Amygdala (tissue), 56 donors: ENCODE results near the gene MDM4.

Experiments
- DNase-seq, 56 donors: peaks; one replicate each; lab custom pipeline; 2025; lab: John Stamatoyannopoulos, UW

The MDM4 gene

DNA sequence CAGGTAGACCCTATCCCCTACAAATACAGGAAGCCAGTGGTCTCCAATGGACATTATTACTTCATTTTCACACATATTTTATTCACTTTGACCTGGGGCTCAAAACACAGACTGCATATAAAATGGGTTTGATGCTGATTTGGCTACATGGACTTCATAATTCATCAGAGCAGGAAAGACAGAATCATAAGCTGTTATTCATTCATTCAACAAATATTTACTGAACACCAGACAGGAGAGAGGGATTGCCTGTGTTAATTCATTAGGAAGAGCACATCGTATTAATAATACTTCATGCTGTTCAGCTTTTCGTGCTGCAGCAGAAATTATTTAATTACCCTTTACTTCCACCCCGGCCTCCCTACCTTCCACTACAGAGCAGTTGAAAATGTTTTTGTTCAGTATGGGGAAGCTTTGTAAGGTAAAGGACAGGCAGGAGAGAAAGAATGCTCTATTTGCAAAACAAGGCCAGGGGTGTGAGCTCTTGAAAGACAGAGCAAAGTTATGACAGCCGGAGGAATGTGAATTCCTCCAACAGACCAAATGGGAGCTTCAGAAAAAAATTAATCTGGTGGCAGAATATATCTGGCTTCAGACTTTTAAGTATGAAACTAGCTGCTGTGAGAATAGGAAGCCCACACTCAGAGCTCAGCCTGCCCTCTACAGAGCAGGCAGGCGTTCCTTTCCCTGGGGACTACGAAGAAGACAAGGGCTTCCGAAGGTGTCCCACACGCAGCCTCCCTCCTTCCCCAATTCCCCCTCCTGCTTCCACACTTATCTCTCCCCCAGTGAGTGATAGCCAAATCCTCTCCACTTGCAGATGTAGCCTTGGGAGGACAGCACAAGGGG is 58.0 kb downstream of the MDM4 start:
- no peak for DNase-seq

DNA sequence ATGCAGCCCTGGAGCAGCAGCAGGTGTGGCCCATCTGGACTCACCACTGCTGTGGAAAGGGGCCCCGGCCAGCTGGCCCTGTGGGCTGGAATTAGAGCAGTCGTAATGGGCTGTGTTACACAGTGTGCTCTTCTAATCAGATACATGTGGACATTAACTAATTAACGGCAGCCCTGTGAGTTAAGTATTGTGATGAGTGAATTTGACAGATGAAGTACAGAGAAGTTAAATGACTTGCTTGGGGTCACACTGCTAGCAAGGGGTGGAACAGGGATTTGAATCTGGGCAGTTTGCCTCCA is 58.6 kb downstream of the MDM4 start:
- peak in 1 of 56 donors; percentile 2 for DNase-seq

DNA sequence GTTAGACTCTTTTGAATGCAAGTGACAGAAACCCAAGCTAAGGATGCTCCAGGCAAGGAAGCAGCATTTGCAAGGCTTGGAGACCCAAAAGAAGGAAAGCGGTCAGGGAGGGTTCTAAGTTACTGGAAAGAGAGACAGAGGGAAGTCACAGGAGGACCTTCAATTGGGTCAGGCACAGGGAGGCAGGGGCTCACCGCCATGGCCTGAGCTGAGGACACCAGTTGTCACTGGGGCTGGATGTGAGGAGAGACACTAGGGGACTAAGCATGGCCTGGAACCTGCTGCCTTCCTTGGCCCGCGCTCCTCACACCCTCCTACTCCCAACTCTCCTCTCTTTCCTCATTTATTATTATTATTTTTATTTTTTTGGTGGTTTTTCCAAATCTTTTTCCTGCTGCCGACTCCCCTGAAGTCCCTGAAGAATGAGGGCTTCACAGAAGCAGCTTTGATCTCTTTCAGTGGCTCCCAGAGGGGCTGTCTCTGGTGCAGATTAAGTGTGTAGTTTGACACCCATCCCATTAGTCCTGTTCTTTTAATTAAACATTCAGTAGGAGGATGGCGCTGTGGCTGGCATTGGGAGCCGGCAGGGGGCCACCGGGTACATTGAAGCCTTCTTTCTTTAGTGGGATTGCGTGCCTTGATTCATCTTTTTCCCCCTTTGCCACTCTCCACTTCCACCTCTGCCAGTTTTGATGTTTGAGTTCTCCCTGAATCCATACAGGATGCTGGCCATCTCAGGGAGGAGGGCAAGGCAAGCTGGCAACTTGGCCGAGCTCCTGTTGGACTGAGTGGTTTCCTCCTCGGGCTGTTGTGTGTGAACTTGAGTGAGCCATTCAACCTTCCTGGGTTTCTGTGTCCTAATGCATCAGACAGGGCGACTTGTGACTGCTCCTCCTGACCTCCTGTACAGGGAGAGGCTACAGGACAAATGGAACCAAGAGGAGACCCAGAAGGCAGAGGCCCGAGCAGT is 59.3 kb downstream of the MDM4 start:
- no peak for DNase-seq

DNA sequence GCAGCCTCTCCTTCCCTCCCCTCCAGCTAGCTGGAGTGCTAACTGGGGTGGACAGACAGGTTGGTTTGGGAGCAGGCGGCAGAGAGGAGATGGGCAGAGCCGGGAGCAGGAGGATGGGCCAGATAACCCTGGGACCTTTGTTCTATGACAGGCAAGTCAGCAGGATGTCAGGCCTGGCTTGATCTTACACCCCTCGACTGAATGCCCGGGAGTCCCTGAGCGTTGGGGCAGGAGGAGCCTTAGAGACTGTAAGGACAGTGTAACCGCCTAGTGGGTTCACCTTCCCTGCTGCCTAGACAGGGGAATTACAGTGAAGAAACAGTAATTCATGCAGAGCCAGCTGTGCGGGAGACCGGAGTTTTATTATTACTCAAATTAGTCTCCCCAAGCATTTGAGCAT is 60.2 kb downstream of the MDM4 start:
- no peak for DNase-seq

DNA sequence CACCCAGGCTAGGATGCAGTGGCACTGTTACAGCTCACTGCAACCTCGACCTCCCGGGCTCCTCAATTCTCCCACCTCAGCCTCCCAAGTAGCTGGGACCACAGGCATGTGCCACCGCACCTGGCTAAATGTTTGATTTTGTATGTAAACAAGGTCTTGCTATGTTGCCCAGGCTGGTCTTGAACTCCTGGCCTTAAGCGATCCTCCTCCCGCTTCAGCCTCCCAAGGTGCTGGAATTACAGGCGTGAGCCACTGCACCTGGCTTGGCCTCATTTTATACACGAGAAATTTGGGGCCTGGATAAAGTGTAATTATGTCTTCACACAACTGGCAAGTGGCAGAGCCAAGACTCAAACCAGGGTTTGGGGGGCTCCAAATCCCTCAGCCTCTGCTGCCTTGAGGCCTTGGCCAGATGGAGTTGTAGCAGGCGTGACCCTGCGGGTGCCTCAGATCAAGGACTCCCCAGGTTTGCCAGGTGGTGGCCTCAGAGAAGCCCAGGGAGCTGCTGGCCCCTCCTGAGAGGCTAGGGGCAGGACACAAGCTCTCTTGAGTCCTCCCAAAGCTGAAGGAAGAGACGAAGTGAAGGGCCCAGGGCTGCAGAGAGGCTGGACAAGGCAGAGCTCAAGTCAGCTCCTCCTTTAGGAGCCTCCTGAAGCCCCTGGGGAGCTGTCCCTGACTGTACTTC is 61.7 kb downstream of the MDM4 start:
- DNase-seq = no peak

DNA sequence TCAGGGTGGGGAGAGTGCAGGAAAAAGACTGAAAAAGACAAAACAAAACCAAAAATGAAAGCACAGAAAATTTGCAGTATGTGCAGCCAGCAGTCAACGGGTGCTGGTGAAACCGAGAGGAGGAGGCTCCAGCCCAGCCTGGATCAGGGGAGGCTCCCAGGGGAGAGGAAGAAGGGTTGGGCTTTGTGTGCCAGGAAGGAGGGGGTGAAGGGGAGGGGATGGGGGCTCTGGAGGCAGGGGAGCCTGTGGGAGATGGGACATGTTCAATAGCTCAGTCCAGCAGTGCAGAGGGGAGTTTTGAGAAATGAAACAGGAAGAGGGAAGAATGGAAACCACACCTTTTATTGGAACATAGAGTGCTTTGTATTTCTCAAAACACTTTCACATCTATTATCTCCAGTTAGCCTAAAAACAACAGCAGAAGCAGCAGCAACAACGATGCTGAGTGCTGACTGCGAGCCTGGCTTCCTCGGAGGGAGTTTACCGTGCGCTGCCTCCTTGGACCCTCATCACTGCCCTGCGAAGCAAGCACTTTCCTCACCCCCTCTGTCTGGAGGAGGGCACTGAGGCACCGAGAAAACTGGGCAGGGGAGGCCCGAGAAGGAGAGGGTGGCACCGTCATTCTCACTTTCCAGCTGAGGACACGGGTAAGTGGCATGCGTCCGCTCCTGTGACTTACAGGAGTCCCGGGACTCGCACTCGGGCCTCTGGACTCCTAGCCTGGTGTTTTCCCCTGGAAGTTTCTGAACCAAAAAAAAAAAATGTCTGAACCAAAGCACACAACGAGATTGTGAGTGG is 62.9 kb downstream of the MDM4 start:
- DNase-seq = no peak

DNA sequence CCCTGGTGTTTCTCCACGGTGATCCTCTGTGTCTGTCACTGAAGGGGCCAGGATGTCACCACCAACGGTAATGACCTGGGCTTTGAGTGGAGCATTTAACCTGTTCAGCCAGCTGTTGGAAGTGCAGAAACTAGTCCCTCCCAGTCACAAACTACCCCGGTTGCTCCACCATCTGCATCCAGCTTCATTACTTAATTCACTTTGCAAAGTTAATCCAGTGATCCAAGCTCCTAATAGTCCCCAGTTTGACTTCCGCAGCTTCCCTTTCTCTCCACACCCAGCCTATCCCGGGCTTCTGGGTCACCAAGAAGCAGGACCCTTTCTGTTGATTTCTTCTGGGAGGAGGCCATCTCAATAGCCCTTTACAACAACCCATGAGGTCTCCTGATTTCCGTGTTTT is 63.5 kb downstream of the MDM4 start:
- DNase-seq = no peak

DNA sequence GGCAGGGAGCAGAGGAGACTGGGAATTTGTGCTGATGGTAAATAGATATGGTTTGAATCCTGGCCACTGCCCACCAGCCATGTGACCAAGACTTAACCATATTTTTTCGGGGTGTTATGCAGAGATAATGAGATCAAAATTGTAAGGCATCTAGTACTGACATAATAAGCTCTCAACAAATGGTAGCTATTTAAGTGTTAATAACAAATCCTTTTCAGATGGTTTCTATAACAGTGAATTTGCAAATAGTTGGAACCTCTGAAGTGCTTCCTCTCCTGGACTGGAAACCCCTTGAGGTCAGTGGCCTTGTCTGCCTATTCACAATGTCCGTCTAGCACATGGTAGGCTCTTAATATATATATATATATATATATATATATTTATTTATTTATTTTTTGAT is 64.7 kb downstream of the MDM4 start:
- no peak for DNase-seq

DNA sequence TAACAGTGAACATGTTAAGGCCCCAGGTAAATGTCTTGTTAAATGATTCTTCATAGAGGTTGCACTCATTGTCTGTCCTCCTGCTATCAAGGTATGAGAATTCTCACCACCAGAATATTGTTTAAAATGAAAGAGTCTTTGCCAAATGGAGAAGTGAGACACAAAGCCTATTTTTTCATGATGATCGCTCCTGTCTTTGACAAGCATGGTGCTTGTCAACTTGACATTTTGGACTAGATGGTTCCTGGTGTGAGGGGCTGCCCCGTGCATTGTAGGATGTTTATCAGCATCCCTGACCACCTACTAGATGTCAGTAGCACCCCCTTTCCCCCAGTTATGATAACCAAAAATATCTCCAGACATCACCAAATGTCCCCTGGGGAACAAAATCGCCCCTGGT is 65.6 kb downstream of the MDM4 start:
- DNase-seq = no peak

DNA sequence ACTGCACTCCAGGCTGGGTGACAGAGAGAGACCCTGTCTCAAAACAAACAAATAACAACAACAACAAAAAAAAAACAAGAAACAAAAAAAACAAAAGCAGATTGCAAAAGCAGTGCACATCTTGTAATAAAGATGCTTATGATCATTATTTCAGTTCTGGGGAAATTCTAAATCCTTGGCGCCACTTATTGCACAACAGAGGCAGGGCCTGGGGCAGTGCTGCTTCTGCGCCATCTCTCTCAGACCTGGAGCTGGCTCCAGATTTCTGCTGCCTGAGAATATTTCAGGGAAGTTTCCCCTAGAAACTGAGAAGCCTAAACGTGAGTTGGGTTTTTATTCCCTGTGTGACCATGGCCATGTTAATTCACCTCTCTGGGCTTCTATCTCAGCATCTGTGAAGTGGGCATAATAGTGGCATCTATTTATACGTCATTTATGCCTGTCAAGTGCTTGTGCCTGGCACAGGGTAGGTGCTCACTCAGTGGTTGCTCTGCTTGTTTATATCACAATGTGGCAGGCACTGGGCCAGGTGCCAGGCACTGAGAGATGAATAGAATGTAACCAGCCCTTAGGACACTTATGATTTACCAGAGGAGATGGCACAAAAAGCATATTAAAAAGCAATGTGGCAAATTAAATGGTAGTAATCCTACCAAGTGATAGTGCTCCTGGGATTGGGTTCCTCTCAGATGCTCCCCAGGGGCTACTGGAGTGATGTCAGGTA is 67.9 kb downstream of the MDM4 start:
- peak in 22 of 56 donors; percentile 3 to 87 (median 15) for DNase-seq

DNA sequence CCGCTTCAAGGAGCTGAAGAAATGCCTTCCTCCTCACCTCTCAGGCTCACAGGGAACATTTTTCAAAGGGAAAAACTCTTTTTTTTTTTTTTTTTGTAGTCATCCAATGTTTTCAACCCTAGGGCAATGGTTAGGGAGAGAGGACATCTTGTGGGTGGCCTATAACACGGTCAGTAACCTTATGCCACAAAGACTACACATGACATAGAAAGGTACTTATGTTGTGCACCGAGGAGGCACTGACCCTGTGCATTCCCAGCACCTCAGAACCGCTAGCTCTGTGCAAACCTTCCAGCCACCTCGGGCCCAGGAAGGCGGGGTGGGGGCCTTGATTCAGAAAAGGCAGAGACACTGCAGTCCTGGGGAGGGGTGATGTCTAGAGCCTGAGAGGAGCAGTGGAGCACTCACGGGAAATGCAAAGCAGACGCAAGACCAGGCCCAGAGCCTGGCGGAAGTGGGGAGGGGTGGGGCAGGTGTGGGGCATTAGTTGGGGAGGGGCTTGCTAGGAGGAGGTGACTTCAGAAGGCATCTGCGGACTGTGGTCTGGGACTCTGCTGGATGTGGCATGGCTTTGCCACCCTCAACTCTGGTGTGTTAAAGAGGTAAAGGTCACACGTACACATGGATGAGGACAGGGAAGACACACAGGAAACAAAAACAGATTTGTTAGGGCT is 68.6 kb downstream of the MDM4 start:
- DNase-seq = no peak

DNA sequence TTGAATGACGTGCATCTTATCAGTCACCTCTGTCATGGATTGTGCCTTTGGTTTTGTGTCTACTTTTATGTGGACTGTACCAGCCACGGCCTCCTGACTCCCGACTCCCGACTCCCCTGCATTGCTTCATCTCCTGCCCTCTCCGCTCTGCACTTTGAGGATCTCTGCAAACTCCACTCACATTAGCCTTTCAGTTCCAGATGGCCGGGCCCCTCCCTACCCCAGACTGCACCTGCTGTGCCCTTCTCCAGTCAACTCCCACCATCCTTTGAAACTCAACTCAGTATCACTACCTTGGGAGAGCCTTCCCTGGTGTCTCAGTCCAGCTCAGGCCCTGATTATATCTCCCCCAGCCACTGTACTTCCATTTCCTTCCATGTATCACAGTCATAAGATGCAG is 71.4 kb downstream of the MDM4 start:
- no peak for DNase-seq

DNA sequence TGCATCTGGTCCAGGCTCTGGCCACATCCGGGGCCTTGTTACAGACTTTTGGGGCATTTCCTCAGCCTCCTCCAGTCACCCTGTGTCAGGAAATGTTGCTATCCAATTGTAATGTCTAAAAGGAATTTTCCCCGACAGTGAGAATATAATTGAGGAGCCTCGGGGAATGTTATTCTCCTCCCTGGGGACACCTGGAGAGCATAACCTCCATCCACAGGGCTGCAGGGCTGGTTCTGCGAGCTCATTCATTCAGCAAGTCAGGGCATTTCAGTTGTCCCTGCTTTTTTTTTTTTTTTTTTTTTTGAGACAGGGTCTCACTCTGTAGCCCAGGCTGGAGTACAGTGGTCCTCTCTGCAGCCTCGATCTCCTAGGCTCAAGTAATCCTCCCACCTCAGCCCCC is 72.6 kb downstream of the MDM4 start:
- no peak for DNase-seq

DNA sequence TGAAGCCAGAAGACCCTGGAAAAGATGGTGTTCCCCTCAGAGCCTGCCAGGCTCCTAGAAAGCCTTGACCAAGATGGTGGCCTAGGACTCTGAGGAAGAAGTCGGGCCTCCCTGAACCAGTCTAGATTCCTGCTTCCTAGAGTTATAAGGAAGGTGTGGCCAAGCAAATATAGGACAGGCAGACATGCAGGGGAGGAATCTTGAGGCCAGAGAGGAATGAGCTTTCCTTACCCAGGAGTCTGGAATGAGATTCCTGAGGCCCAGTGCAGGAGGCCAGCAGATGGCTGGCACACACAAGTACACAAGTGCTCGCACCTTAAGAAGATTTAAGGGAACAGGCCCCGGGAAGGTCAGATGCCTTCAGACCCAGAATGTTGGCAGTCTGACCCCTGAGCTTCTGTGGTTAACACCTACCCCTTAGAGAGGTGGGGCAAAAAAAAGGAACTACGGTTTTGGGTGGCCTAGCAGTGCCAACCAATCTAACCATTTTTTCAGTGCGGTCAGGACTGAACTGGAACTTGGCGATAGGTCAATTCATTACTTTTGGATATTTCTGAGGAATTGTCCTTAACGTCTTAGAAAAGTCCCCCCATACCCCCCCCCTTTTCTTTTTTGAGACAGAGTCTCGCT is 73.3 kb downstream of the MDM4 start:
- no peak for DNase-seq

DNA sequence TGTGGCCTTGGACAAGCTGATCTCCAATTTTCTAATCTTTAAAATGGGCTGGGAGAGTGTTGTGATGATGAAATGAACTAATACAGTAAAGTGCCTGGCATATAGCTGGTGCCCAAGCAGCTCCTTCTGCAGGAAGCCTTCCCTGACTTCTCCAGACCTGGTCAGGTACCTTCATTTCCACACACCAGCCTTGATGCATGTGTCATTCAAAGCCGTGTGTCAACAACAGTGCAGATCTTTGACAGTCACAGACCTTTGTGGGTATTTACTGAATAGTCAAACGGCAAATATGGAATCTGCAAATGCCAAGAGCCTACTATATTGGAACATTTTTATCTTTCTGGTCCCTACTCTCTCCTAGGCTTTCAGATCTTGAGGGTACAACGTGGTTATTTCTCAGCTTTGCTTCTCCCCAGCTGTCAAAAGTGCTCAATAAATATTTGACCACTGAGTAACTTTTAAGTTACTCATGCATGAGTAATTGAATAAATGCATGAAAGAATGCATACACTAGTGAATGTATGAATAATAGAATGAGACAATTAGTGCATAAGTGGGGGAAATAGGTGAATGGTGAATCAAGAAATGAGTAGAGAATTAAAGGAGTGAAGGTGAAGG is 75.4 kb downstream of the MDM4 start:
- no peak for DNase-seq

DNA sequence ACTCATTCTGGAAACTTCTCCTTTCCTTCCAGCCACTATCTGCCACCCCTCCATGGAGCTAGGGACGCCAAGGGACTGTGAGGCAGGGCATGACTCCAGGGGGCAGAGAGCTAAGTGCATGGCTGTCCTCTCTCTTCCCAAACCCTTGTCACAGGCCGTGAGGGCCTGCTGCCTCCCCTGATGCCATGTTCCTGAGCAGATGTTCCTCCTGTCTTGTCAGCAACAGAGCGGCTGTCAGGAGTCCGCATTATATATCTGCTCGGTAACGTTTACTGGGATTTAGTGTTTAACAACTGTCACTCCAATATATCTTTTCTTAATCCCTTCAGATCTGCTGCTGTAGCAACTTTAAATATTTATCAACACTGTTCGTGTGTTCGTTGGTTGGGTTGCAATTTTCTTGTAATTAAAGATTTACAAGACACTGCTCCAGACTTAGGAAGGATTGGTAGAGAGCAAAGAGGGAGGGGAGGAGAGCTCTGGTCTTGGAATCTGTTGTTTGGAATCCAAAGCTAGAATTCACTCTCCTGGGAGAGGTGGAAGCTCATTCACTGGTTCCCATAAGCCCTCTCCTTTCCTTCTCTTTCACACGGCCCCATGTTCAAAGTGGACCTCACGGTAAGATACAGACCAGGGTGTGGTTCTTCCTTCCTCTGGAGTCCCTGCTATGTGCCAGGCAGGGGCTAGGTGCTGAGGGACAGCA is 76.2 kb downstream of the MDM4 start:
- DNase-seq = no peak

DNA sequence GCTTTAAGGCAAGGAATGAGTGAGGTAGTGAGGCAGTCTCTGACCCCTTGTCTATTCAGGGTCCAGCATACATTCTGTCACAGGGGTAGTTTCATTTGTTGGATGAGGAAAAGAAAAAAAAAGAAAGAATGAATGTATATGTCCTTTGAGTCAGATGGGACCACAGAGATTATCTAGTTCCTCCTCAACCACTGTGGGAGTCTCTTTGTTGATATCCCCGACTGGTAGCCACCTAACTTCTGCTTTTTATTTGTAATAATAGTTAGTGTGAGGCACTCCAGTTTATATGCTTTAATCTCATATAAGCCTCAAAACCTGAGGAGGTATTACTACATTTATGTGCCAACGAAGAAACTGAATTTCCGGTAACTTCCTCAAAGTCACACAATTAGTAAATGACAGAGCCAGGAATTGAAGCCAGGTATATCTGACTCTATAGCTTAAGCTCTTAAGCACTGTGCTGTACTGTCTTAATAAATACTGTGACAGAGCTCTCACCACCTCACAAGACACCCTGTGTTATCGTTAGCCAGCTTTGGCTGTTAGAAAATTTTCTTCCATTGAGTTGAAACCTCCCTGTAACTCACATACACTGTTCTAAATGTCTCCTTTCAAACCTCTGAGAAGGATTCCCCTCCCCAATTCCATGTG is 82.2 kb downstream of the MDM4 start:
- no peak for DNase-seq
